ENCODE results near the gene DAPK1.

Gene DAPK1

GRCh38 chr9:87587864-87588263, 90.2 kb downstream of the DAPK1 start:
- in situ Hi-C loops (cut with HindIII; ENCODE audit: low sequenced_read_pairs), result no loop called here

DNA sequence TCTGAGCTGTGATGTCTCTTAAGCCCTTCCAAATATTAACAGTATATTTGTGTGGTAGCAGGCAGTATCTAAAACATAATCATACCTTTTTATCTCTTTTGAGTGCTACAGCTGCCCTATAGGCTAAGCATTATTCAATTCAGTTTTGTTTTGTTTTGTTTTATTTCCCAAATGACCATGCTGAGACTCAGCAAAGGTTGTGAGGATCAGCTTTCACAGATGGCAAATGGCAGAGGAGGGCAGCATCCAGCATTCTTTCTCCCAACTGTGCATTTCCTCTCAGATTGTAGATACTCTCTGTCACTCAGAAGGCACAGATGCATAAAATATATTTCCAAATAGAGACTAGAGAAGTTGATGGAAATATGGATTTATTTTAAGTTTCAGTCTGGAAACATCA, 90.7 kb downstream of the DAPK1 start:
- in situ Hi-C loops (cut with HindIII; ENCODE audit: low sequenced_read_pairs), result no loop called here

GRCh38 chr9:87590996-87591395, 93.3 kb downstream of the DAPK1 start:
- in situ Hi-C loops (cut with HindIII; ENCODE audit: low sequenced_read_pairs), result no loop called here

DNA sequence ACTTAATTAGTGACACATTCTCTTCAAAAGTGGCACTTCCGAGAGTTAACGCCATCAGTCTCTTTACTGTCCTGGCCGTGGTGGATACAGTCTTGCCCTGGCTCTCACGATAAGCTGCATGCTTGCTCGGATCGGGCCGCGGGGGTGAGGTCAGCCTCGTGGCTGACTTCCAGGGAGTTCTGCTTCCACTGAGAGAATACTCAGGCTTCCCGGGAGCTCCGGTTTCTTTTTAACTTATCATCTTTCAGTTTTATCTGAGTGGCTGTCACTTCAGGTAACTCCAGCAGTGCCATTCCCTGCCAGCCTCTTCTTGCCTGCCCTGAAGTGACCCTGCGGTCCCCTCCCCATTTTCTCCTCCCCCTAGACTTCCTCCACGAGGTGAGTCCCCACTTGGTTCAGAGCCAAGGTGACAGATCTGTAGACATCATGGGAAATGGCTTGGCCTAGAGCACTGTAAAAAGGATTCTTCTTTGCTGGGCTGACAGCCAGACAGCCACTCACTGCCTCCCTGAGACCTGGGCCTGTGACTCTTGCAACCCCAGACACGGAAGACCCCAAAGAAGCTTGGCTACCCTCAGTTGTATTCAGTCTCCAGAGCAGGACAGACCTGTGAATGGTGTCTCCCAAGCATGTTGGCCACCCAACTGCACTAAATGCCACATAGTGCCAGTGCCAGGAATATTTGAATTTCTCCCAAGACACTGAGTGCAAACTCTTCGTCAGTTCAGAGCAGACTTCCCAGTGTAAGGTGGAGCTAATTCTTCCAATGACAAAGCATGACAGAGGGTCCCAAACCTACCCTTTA, 95.1 kb downstream of the DAPK1 start:
- in situ Hi-C loops (cut with HindIII; ENCODE audit: low sequenced_read_pairs), result no loop called here

DNA sequence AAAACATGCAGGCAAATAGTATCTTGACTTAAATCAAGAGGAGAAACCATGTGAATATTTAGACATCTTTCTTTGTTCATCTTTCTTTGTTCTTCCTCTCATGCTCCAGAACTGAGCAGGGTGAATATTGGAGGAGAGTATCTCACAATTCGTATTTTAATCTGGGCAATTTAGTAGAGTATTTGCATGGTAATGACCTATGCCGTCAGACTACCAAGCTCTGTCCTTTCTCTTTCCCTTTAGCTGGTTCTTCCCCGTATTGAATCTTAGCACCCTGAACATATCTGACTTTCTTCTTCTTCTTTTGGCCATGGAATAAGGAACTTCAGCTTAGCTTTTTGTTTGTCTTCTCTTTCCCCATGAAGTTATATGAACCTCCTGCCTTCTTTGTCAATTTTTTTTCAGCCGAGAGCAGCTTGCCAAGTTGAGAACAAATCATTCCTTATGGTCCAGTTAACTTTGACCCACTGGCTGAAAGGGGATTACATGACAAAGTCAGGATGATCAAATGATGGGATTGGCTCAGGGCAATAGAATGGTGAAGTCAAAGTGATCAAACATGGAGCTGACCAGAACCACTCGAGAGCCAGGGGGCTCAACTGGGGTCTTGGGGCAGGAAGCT, 95.8 kb downstream of the DAPK1 start:
- in situ Hi-C loops (cut with HindIII; ENCODE audit: low sequenced_read_pairs), result no loop called here

DNA sequence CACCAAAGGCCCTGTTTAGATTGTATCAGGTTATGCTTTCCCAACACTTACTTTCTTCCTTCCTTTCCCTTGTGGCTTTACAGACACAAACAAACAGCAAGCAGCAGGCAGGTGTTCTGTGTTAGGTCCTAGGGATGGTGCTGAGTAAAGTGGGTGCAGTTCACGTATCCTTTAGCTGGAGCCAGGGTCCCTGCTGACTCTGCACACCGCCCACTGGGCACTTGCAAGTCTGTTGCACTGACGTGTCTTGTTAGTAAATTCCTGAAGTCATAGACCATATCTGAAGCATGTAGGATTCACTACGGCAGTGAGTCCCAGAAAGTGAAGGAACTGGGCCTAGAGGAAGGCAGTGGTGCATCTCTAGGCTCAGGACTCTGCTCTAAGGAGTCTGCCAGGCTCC, 96.5 kb downstream of the DAPK1 start:
- in situ Hi-C loops (cut with HindIII; ENCODE audit: low sequenced_read_pairs), result no loop called here

DNA sequence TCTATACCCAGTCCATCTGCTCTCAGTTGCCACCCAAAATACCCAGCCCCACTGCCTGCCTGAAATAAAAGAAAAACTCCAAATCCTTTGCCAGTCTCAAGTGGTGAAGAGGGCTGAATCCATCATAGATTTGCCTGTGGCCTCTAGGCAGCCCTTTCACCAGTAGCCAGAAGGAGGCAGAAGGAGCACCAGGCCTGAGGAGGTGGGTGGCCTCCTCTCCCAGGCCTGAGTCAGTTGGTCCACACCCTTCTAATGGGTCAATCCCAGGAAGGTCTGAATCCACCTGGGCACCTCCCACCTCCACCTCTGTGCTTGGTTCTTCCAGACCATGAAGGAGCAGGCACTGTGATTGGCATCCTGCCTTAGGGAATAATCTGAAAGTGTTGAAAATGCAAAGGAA, 97.0 kb downstream of the DAPK1 start:
- in situ Hi-C loops (cut with HindIII; ENCODE audit: low sequenced_read_pairs), result loop anchor here (5.0 kb wide), 1 partner anchor 72 kb away; no protein-coding TSS in a partner anchor

DNA sequence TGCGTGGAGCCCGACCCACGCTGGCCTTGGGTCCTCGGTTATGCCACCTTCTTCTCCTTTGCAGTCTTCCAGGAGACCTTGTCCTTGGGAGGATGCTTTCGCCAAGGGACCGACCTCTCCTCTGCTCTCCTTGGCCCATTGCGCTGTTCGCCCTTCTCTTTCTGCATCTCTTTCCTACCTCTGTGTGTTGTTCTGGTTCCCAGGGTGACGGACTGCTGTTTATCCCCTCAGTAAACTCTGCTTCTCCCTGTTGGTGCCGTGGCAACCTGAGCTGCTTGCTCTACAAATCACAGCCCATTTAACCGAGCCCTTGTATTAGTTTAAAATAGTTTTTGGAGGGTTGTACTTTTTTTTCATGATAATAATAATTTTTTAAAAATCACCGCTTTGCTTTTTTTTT, 97.9 kb downstream of the DAPK1 start:
- in situ Hi-C loops (cut with HindIII; ENCODE audit: low sequenced_read_pairs), result loop anchor here (5.0 kb wide), 1 partner anchor 73 kb away; no protein-coding TSS in a partner anchor

DNA sequence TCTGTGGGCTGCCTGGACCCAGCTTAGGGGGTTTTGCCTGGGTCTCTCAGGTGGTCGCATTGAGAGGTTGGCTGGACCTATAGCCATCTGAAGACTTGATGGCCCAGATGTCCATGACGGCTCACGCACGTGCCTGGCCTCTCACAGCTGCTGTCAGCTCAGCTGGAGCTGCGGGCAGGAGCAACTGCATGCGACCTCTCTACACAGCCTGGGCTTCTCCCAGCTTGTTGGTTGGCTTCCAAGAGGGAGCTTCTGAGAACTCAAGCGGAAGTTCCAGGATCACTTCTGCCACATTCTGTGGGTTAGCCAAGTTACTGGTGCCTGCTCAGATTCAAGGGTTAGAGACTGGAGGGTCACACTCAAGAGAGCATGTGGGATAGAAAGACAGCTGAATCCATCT, 99.2 kb downstream of the DAPK1 start:
- in situ Hi-C loops (cut with HindIII; ENCODE audit: low sequenced_read_pairs), result loop anchor here (5.0 kb wide), 1 partner anchor 75 kb away; no protein-coding TSS in a partner anchor

DNA sequence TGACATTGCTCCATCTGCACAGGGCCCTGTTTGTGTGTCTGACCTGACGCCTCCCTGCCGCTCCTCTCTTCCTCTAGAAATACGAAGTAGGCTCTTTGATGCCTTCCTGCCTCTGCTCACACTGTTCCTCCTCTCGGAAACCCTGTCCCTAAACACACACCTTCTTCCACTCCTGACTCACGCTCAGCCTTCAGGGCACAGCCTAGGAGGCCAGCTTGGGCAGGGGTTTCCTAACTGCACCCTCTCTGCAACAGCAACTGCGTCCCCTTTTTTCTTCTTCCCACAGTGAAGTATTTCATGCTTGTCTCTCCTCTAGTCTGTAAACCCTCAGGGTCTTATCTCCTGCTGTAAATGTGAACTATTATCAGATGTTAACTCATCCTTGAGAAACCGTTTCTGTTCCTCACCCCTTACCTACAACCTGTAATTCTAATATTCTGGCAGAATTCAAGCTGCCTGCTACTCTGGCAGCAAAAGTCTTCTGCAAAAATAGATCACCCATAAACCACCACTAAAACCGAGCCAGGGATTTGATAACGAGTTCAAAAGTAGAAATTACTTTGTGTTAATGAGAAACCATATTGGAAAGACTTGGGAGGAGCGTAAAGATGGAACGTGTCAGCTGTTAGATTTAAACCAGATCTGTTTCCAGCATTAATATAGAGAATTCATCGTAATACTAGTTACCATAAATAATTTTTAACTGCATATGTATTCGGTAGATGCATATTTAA, 100.2 kb downstream of the DAPK1 start:
- in situ Hi-C loops (cut with HindIII; ENCODE audit: low sequenced_read_pairs), result loop anchor here (5.0 kb wide), 1 partner anchor 76 kb away; no protein-coding TSS in a partner anchor

GRCh38 chr9:87599901-87600610, 102.4 kb downstream of the DAPK1 start:
- in situ Hi-C loops (cut with HindIII; ENCODE audit: low sequenced_read_pairs), result loop anchor here (5.0 kb wide), 1 partner anchor 78 kb away; no protein-coding TSS in a partner anchor

GRCh38 chr9:87601176-87601575, 103.5 kb downstream of the DAPK1 start:
- in situ Hi-C loops (cut with HindIII; ENCODE audit: low sequenced_read_pairs), result no loop called here

- in situ Hi-C loops (cut with HindIII; ENCODE audit: low sequenced_read_pairs), result no loop called here
Measured at GRCh38 chr9:87601595-87601994, 103.9 kb downstream of the DAPK1 start.

DNA sequence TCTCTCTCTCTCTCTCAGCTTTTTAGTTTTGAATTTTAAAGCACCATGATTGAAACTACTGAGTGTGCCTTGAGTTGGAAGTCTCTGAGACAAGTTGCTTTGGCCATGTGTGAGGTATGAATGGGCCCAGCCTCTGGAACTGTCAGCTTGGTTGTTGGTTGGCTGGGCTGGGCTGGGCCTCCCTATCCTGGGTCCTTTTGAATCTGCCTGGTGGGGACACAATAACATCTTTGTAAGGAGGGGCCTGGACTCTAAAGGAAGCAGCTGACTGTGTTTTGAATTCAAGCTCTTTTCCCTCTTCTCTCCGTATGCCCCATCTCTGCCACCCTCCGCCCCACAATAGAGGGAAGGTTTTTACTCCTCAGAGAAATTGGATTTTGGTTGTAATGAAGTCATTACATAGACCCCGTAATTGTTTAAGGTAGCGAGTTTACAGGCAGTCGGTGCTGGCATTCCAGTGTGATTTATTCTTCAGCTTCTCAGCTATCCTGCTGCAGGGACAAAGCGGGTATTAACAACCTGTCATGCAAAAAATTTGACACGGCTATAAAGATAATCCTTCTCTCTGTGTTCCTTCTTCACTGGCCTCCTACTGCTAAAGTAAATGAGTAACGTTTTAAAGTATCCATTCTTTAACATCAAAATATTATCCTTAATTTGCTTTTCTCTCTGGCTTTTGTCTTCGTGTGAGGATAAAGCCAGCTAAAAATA, 105.4 kb downstream of the DAPK1 start:
- in situ Hi-C loops (cut with HindIII; ENCODE audit: low sequenced_read_pairs), result no loop called here

DNA sequence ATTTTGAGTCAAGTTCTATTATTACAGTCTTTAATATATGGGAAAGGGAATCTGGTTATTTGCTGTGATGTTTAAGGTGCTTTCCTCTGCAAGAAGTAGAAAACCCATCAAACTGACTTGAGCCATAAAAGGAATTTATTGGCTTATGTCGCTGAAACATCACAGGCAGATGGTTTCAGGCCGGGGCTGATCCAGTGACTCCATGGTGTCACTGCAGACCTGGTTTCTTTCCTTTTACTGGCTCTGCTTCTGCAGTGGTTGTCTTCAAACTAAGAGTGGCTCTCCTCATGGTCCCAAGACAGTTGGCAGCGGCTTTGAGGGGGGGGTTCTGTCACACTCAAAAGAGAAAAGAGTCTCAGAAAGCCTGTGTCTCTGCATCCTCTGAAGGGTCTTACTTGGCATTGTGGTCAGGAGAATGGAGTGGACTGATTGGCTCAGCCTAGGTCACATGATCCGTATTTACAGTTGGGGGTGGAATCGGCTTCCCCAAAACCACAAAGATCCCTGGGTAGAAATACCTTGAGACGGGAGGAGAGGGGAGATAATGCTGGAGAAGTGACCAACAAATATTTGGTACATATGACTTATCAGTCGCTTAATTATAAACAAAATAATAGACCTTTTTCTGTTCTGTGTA, 106.3 kb downstream of the DAPK1 start:
- in situ Hi-C loops (cut with HindIII; ENCODE audit: low sequenced_read_pairs), result no loop called here

- in situ Hi-C loops (cut with HindIII; ENCODE audit: low sequenced_read_pairs), result no loop called here
Measured at GRCh38 chr9:87604886-87605588, 107.4 kb downstream of the DAPK1 start.

DNA sequence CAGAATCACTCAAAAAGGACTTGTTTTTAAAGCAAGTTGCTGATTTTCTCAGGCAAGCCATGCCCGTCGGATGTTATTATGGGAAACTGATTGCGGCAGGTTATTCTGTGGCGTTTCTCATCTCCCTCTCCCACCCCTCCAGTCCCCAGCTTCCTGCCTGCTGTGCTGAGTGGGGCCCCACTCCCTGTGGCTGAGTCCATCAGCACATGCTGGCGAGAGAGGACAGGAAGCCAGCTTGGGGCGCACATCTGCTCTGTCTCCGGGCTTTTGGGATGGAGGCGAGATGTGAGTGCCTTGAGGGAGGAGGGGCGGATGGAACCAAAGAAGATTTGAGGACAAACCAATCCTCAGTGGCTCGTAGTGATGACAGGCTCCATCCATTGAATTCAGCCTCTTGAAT, 108.0 kb downstream of the DAPK1 start:
- in situ Hi-C loops (cut with HindIII; ENCODE audit: low sequenced_read_pairs), result no loop called here

DNA sequence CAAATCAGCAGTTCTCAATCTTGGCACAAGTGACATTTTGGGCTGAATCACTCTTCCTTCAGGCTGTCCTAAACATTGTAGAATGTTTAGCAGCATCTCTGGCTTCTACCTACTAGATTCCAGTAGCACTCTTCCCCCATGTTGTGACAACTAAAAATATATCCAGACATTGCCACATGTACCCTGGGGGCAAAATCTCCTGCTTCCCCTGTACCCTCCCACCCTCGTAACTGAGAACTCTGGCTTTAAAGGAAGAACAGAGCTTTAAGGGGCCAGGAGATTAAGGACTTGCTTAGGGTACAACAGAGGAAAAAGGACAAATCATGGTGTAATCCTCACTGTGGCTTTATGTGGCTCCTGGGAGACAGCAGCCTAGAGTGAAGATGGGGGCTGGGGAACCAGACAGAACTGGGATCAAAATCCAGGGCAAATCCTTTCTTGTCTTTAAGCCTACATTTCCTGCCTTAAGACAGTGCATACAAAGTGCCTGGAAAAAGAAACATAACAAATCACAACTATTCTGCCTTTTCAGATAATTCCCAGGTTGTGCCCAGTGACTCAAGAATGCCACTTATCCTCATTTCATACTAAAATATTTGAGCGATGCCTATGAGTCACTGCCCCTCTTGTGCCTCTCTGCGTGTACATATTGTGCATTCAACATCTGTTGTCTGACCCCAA, 109.3 kb downstream of the DAPK1 start:
- in situ Hi-C loops (cut with HindIII; ENCODE audit: low sequenced_read_pairs), result no loop called here

DNA sequence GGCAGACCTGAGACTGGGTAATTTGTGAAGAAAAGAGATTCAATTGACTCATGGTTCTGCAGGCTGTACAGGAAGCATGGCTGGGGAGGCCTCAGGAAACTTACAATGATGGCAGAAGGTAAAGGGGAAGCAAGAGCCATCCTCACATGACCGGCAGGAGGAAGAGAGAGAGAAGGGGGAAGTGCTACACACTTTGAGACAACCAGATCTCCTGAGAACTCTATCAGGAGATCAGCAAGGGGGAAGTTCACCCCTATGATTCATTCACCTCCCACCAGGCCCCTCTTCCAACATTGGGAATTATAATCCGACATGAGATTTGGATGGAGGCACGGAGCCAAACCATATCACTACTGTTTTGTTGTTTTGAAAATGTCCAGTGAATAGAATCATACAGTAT, 110.2 kb downstream of the DAPK1 start:
- in situ Hi-C loops (cut with HindIII; ENCODE audit: low sequenced_read_pairs), result no loop called here

Data from endothelial cell of hepatic sinusoid (primary cell).